NCI-H2107 treated with DMSO at 0.1 percent for 48 hours (cell line): ENCODE data around the gene TNFRSF6B.

Experiments used
- DNase-seq: peaks from one replicate; lab custom pipeline; 2025; ENCODE audit not compliant: unreplicated experiment; lab: John Stamatoyannopoulos, UW

The TNFRSF6B gene

GRCh38 chr20:63685269-63686026 lies 11.0 kb upstream of the TNFRSF6B start:
- DNase-seq, result no peak

- no peak for DNase-seq
Measured at GRCh38 chr20:63686094-63686491, 10.4 kb upstream of the TNFRSF6B start.

GRCh38 chr20:63686492-63687321 lies 9.7 kb upstream of the TNFRSF6B start:
- DNase-seq, result no peak

- DNase-seq, result no peak
Measured at GRCh38 chr20:63687419-63688178, 8.9 kb upstream of the TNFRSF6B start.

GRCh38 chr20:63688228-63689045 lies 8.0 kb upstream of the TNFRSF6B start:
- DNase-seq, result no peak

GRCh38 chr20:63689046-63690002 lies 7.1 kb upstream of the TNFRSF6B start:
- no peak for DNase-seq

- no peak for DNase-seq
Measured at GRCh38 chr20:63690003-63690897, 6.2 kb upstream of the TNFRSF6B start.

- DNase-seq, result no peak
Measured at GRCh38 chr20:63690898-63691710, 5.3 kb upstream of the TNFRSF6B start.

GRCh38 chr20:63691711-63692435 lies 4.6 kb upstream of the TNFRSF6B start:
- DNase-seq, result no peak

GRCh38 chr20:63692436-63693082 lies 3.9 kb upstream of the TNFRSF6B start:
- DNase-seq, result no peak

- no peak for DNase-seq
Measured at GRCh38 chr20:63693083-63693732, 3.2 kb upstream of the TNFRSF6B start.

- no peak for DNase-seq
Measured at GRCh38 chr20:63693733-63694583, 2.5 kb upstream of the TNFRSF6B start.

GRCh38 chr20:63694584-63695423 lies 1.6 kb upstream of the TNFRSF6B start:
- DNase-seq, result no peak
